GM18520 (cell line): ENCODE results near the gene SLC41A3.
"Not testable (repeated sequence)": the region's sequence is repeated elsewhere in the genome, so short reads cannot be mapped to it uniquely, and the experiment has no call there.

Experiments used
- ATAC-seq: cut with Tn5 transposase; IDR thresholded peaks from one replicate; pipeline ENCODE4 v1.9.1; 2021; ENCODE audit not compliant: unreplicated experiment

Gene SLC41A3

DNA sequence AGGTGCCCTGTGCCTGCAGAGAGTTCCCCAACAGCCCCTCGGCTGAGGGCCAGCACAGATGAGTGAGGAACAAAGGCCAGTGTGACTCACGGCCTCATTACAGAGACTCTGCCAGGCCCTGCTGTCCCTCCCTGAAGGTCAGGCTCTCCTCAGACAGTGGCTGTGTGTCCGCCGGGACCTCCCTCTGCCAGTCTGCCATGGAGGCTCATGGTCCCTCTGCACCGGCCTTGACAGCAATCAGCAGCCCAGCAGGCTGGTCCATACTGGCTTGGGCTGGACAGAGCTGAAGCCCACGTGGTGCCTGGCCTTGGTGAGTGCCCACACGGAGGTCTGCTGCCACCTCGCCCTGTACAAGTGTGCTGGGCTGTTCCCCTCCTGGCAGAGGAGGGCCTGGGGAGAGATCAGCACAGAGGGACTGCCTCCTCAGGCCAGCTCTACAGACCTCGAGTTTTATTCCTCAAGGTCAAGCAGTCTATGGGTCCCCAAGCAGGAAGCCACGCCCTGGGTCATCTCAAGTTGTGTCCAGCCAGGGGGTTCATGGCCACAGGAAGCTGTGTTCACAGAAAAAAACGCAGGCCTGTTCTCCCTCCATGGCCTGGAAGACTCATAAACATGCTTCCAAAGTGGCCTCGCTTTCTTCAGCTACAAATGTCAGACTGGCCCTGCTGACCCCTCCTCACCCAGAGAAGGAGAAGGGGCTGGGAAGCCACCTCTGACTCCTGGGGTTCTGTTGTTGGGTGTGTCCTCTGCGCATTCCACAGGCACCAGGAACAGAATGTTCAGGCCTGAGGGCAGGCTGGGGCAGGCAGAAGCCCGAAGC, 27.0 kb downstream of the SLC41A3 start:
- no peak for ATAC-seq

- no peak for ATAC-seq
These were observed 27.8 kb downstream of the SLC41A3 start for GRCh38 chr3:126056088-126056487.

DNA sequence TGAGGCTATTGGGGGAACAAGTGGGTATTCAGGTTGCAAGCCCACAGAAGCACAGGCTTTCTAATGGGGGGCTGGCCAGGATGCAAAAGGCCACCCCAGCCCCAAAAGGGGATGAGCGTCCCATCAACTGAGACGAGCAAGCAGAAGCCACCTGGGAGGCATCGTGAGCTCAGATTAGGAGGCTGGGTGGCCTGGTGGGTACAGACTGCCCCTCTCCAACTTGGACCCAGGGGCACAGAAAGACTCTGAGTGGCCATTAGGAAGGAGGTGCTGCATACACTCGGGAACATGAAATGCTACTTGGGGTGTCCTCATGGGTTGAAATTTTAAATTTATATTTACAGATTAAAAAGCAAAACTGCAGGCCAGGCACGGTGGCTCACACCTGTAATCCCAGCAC, 29.1 kb downstream of the SLC41A3 start:
- ATAC-seq, result no peak

DNA sequence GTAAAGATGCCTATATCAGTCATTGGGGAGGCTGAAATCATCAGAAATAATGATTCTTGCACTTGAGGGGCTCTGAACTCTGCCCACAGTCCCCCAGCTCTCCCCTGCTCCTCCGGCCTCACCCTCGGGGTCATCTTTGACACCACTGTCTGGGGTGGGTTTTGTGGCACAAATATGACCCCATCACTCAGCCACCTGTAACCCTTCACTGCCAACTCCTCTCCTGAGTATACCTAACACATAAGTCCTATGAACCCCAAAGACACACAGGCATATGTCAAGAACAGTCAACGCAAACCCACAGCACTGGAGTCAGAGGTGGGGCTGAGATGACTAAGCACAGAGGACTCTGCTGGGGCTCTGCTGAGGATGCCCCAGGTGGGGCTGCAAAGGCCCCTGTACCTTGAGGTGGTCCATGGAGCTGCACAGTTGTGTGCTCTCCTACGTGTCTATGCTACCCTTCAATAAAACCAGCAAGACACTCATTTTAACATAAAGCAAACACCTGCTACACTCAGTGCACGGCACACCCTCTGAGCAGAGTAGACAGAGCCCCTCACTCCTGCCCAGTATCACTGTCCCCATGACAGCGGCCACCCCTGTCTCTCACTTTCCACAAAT, 29.9 kb downstream of the SLC41A3 start:
- no peak for ATAC-seq

- no peak for ATAC-seq
These were observed 30.4 kb downstream of the SLC41A3 start for GRCh38 chr3:126053513-126053912.

DNA sequence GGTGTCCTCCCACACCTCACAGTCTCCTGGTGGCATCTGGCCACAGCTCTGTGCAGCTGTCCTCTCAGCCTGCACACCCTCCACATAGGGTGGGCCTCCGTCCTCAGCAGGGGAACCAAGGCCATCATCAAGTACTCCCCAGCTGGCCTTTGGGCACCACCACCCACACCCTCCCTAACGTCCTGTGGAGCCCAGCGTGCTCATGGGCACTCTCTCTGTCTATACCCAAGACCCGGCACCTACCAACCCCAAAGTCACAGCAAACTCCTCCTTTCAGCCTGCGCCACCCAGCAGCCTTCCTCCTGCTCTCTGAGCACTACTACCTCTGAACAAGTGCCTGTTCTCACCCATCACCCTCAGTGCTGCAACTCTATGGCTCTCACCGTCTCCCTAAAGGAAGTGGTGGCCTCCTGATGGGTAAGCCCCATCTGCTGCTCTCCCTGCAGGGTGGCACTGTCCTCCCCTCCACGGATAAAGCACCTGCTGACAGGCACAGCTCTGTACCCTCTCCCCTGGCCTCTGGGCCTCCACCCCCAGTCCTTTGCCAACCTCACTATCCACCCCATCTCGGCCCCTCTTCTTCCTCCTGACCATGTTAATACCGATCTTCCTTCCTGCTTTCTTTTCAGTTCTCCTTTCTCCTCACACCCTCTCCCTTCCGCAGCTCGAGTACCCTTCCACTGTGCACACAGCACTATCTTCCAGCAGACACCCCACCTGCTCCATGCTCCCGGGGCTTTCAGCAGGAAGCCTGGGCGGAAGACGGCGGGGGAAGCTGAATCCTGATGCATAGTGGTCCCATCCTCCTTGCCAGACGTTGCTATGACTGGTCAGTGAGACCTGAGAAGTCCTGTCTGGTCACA, 31.5 kb downstream of the SLC41A3 start:
- ATAC-seq, result peak; percentile 32

DNA sequence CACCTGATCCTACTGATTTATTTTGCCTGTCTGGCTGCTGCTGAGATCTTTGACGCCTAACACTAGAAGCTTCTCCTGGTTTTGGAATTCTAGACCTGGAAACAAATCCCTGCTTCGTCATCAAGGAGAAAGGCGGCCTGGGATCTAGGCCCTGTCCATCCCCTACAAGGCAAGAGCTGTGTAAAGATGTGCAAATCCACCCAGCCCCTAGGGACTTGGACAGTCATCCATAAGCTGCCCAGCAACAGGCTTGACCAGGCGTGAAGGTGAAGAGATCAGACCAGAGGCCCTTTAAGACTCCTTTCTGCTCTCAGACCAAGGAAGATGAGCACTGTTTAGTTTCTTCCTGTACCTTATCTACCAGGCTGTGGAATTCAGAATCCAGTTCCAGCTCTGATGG, 32.2 kb downstream of the SLC41A3 start:
- no peak for ATAC-seq

DNA sequence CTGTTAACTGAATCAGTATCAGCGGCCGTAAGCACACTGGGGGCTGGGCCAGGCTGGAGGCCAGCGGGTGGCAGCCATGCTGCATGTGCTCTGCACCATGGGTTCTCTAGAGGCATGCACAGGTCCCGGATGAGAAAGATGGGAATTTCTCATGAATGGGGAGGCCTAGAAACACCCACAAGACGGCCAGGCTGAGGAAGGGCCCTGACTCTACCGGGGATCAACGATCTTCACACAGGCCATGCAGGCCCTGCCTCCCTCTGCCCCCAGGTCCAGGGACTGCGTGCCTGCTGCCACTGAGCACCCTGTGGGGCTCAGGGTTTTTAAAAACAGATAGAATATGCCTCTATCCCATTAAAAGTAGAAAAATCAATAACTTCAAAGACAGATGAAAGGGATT, 32.7 kb downstream of the SLC41A3 start:
- no peak for ATAC-seq

DNA sequence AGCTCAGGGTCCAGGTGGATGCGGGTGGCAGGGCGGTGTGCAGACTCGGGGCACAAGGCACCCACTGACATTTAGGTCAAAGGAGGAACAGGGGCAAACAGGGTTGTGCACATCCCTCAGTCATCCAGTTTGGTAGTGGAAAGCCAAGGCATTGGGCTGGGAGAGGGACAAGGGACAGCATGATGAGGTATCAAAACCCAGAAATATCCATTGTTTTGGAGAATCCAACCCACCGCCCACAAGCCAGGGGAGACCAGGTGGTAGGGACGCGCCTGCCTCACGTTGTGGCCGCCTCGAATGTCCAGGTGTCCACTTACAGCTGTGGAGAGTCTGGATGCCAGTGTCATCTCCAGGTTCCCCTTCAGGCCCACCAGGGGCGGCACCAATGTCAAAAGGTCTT, 33.3 kb downstream of the SLC41A3 start:
- ATAC-seq, result no peak

DNA sequence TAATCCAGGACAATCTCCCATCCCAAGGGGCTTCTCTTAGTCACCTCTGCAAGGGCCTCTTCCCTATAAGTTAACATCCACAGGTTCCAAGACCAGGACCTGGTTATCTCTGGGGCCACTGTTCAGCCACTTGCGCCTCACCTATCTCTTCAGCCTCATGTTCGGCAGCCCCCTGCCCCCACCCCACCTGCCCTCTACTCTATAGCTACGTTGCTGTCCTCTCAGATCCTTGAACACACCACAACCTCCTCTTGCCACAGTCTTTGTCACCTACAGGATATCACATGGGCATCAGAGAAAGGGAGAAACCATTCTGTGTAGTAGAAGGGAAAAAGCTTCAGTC, 33.9 kb downstream of the SLC41A3 start:
- ATAC-seq, result no peak

- ATAC-seq, result no peak
These were observed 34.5 kb downstream of the SLC41A3 start for GRCh38 chr3:126049289-126050049.

- no peak for ATAC-seq
These were observed 43.5 kb downstream of the SLC41A3 start for GRCh38 chr3:126040386-126040785.

DNA sequence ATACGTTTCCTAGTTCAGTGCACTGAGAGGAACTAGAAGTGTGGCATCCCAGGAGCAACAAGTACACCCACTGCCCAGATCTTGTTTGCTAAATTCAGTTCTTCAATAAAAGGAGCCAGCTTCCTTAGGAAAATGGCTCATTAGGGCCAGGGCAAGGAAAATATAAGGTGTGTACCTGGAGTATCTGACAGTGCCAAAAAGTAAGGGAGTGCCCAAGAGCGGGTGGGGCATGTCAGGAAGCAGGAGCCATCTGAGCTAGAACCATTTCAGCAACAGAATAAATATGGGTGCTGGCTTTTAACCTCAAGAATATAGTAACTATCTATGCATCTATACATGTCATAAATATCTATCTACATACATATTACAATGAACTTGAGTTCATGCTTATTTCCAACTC, 44.1 kb downstream of the SLC41A3 start:
- no peak for ATAC-seq

- not testable (repeated sequence) for ATAC-seq
These were observed 45.1 kb downstream of the SLC41A3 start for GRCh38 chr3:126038791-126039190.

GRCh38 chr3:126036056-126036549, 47.8 kb downstream of the SLC41A3 start:
- no peak for ATAC-seq

GRCh38 chr3:126035362-126036050, 48.4 kb downstream of the SLC41A3 start:
- ATAC-seq, result no peak

DNA sequence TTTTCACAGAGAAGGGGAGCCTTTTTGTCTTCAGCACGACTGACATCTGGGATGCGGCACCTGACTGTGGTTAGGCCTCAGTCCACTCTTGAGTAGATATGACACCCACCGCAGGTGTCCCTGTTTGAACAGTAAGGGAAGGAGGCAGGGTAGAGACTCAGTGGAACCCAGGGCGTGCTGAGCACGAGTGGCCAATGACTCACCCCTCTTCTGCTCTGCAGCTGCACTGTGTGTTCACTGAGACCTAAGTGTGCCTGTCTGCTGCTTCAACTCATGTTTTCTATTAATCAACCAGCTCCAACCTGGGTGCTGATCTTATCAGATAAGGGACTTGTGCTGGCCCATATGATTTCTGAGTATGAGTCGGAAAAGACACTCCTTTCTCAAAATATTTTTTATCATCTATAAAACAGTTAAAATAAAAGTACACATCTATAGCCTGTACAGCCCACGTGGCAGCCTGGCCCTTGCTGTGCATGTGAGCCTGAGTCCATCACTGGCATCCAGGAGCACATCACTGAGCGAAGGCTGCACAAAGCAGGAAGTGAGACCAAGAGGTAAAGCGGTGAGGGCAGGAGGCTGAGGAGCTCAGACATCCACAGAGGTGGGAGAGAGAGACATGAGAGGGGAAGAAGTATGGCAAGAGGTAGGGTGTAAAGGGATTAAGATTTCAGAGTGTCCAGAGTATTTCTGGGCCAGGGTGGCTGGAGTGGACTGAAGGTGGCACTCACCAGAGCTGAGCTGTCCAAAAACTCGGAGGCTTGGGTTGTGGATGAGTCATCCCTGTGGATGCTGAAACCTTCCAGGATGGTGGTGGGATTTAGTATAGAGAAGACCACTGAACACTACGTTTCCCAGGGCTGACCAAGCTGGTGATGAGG, 49.2 kb downstream of the SLC41A3 start:
- ATAC-seq, result no peak

DNA sequence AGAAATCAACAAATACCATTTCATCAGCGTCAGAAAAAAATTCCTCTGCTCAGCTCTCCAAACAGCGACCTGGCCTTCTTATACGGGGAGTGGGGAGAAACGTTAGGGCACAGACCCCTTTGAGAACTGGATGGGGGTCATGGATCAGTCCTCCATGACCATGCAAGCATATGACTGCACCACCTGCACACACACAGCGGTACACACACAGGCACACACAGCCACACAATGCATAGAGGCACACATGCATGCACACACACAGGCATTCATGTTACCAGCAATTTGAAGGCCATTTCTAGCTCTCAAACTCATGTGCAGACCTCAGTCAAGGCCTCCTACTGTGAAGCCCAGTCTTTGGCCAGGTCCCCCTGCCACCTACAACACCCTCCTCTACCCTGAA, 50.2 kb downstream of the SLC41A3 start:
- no peak for ATAC-seq

GRCh38 chr3:126033051-126033745, 50.7 kb downstream of the SLC41A3 start:
- no peak for ATAC-seq
